ENCODE measurements around the gene UBE2E2. TPM values are rescaled to one million over a fixed set of nuclear protein-coding genes. Genes with fewer than 3 reads are reported as not detected.

Gene UBE2E2
- total and polyA plus RNA-seq, 4 donors: 23.8 to 56.5 (median 32.9) TPM

GRCh38 chr3:23508464-23508863, 305.3 kb downstream of the UBE2E2 start:
- intact Hi-C loops (cut with DNase I): no loop called here
- WGBS, 2 donors: 95 to 97% methylated on average over 5 of the region's 5 CpGs

DNA sequence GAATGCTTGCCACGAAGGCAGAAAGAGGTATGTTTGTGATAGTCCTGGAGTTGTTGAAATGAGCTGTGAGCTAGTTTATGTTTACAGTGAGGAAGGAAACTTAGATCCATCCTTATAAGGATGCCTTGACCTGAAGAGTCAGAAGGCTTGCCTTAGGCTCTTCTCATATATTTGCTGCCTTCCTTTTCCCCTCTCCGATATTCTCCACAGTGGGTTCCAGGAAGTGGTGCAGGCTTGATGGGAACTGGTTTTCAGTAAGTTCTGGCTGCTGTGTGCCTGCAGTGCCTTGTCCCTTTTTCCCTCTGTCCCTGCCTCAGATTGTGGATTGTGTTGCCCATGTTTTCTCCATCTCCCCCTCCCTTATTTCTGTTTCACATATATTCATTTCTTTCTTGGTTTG, 315.3 kb downstream of the UBE2E2 start:
- Histone ChIP-seq H3K36me3 (ENCODE audit: control insufficient read depth in 1 of 2, insufficient read depth in 2 of 2, low read length in 1 of 2) (no peaks in the 10 kb centered on the region), H3K4me1 (ENCODE audit: control insufficient read depth in 1 of 2, insufficient read depth in 2 of 2, low read length in 2 of 2) (no peaks in the 10 kb centered on the region), H3K27me3 (ENCODE audit: control insufficient read depth in 1 of 2, insufficient read depth in 2 of 2, low read length in 1 of 2) (no peaks in the 10 kb centered on the region), H3K27ac (ENCODE audit: low read depth in 1 of 2, low read length in 2 of 2) (no peak overlapping the region), H3K4me3 (ENCODE audit: low read length in 2 of 2) (no peak overlapping the region), H3K9me3 (ENCODE audit: control insufficient read depth, low read length) (no peaks in the 10 kb centered on the region)
- WGBS, 2 donors: 75 to 78% methylated on average over 2 of the region's 2 CpGs
- no peak for DNase-seq
- ATAC-seq (ENCODE audit: low FRiP score): no peak
- intact Hi-C loops (cut with DNase I): no loop called here

More at GRCh38 chr3:23508464-23508863, 305.3 kb downstream of the UBE2E2 start:
- Histone ChIP-seq H3K4me1 (ENCODE audit: control insufficient read depth in 1 of 2, insufficient read depth in 2 of 2, low read length in 2 of 2) (no peaks in the 10 kb centered on the region), H3K27ac (ENCODE audit: low read depth in 1 of 2, low read length in 2 of 2) (no peak overlapping the region), H3K36me3 (ENCODE audit: control insufficient read depth in 1 of 2, insufficient read depth in 2 of 2, low read length in 1 of 2) (no peaks in the 10 kb centered on the region), H3K4me3 (ENCODE audit: low read length in 2 of 2) (no peak overlapping the region), H3K9me3 (ENCODE audit: control insufficient read depth, low read length) (no peaks in the 10 kb centered on the region), H3K27me3 (ENCODE audit: control insufficient read depth in 1 of 2, insufficient read depth in 2 of 2, low read length in 1 of 2) (no peaks in the 10 kb centered on the region)
- ATAC-seq (ENCODE audit: low FRiP score): no peak
- no peak for DNase-seq

- no peaks in the 10 kb centered on the region for H3K27me3 ChIP-seq (ENCODE audit: control insufficient read depth in 1 of 2, insufficient read depth in 2 of 2, low read length in 1 of 2)
These were observed 316.4 kb downstream of the UBE2E2 start for GRCh38 chr3:23519314-23520208.

DNA sequence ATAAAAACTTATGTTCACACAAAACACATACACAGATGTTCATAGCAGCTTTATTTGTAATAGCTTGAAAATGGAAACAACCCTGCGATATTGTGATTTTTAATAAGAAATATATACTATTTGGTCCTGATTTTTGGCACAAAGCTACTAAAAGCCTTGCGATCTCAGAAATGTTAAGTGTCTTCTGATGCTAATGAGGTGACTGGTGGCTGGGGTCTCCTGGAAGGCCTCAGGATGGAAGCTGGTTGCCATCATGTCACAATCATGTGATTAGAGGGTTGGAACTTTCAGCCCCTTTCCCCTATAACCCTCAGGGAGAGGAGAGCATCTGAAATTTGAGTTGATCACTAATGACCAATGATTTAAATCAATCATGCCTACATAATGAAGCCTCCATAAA, 324.2 kb downstream of the UBE2E2 start:
- no peak for DNase-seq
- Histone ChIP-seq H3K4me1 (ENCODE audit: control insufficient read depth in 1 of 2, insufficient read depth in 2 of 2, low read length in 2 of 2) (no peaks in the 10 kb centered on the region), H3K4me3 (ENCODE audit: low read length in 2 of 2) (no peak overlapping the region), H3K36me3 (ENCODE audit: control insufficient read depth in 1 of 2, insufficient read depth in 2 of 2, low read length in 1 of 2) (no peaks in the 10 kb centered on the region), H3K9me3 (ENCODE audit: control insufficient read depth, low read length) (no peaks in the 10 kb centered on the region), H3K27ac (ENCODE audit: low read depth in 1 of 2, low read length in 2 of 2) (no peak overlapping the region), H3K27me3 (ENCODE audit: control insufficient read depth in 1 of 2, insufficient read depth in 2 of 2, low read length in 1 of 2) (no peaks in the 10 kb centered on the region)
- ATAC-seq (ENCODE audit: low FRiP score): no peak
- intact Hi-C loops (cut with DNase I): no loop called here
- WGBS, 2 donors: 98 to 100% methylated on average over 2 of the region's 2 CpGs

More at GRCh38 chr3:23519314-23520208, 316.4 kb downstream of the UBE2E2 start:
- no peaks in the 10 kb centered on the region for H3K4me1 ChIP-seq (ENCODE audit: control insufficient read depth in 1 of 2, insufficient read depth in 2 of 2, low read length in 2 of 2)
- H3K27ac ChIP-seq (ENCODE audit: low read depth in 1 of 2, low read length in 2 of 2): no peak overlapping the region
- H3K4me3 ChIP-seq (ENCODE audit: low read length in 2 of 2): no peak overlapping the region
- WGBS, 2 donors: 95 to 96% methylated on average over 4 of the region's 4 CpGs
- no peaks in the 10 kb centered on the region for H3K9me3 ChIP-seq (ENCODE audit: control insufficient read depth, low read length)
- H3K36me3 ChIP-seq (ENCODE audit: control insufficient read depth in 1 of 2, insufficient read depth in 2 of 2, low read length in 1 of 2): no peaks in the 10 kb centered on the region
- intact Hi-C loops (cut with DNase I): no loop called here
- no peak for ATAC-seq (ENCODE audit: low FRiP score)
- no peak for DNase-seq

- Histone ChIP-seq H3K4me3 (ENCODE audit: low read length in 2 of 2) (no peak overlapping the region), H3K4me1 (ENCODE audit: control insufficient read depth in 1 of 2, insufficient read depth in 2 of 2, low read length in 2 of 2) (no peaks in the 10 kb centered on the region), H3K27ac (ENCODE audit: low read depth in 1 of 2, low read length in 2 of 2) (no peak overlapping the region), H3K9me3 (ENCODE audit: control insufficient read depth, low read length) (no peaks in the 10 kb centered on the region), H3K36me3 (ENCODE audit: control insufficient read depth in 1 of 2, insufficient read depth in 2 of 2, low read length in 1 of 2) (peaks cover 0 to 2% of the 10 kb centered on the region in 2 donors), H3K27me3 (ENCODE audit: control insufficient read depth in 1 of 2, insufficient read depth in 2 of 2, low read length in 1 of 2) (no peaks in the 10 kb centered on the region)
- WGBS, 2 donors: 96 to 97% methylated on average over 11 of the region's 11 CpGs
- ATAC-seq (ENCODE audit: low FRiP score) (no peak), DNase-seq (no peak)
- intact Hi-C loops (cut with DNase I): no loop called here
These were observed 330.5 kb downstream of the UBE2E2 start for GRCh38 chr3:23533596-23533995.

GRCh38 chr3:23533996-23534395, 330.9 kb downstream of the UBE2E2 start:
- no peak for ATAC-seq (ENCODE audit: low FRiP score)

DNA sequence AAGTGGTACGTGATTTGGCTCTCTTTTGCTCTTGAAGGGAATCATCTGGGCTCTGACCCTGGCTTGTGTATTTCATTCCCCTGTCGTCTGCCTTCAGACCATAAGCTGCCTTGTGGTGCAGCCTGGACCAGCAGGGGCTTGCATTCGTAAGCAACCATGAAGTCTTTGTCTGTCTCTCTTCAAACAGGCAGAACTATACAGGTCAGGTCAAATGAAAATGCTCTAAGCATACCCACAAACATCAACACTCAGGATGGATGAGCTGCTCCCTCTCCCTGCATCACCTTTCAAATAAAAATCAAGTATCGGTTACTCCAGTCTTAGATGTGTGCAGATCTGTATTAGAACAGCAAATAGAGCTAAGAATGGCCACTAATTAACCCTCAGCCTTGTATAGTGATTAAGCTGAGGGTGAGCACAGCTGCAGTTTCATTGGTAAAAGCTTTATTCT, 334.0 kb downstream of the UBE2E2 start:
- intact Hi-C loops (cut with DNase I): no loop called here
- Histone ChIP-seq H3K36me3 (ENCODE audit: control insufficient read depth in 1 of 2, insufficient read depth in 2 of 2, low read length in 1 of 2) (peaks cover 0 to 2% of the 10 kb centered on the region in 2 donors), H3K27me3 (ENCODE audit: control insufficient read depth in 1 of 2, insufficient read depth in 2 of 2, low read length in 1 of 2) (no peaks in the 10 kb centered on the region), H3K9me3 (ENCODE audit: control insufficient read depth, low read length) (no peaks in the 10 kb centered on the region), H3K4me3 (ENCODE audit: low read length in 2 of 2) (no peak overlapping the region), H3K4me1 (ENCODE audit: control insufficient read depth in 1 of 2, insufficient read depth in 2 of 2, low read length in 2 of 2) (no peaks in the 10 kb centered on the region), H3K27ac (ENCODE audit: low read depth in 1 of 2, low read length in 2 of 2) (no peak overlapping the region)
- DNase-seq: no peak
- ATAC-seq (ENCODE audit: low FRiP score): no peak
- 83 to 89% methylated on average over 4 of the region's 4 CpGs for WGBS, 2 donors

More at GRCh38 chr3:23533996-23534395, 330.9 kb downstream of the UBE2E2 start:
- H3K27ac ChIP-seq (ENCODE audit: low read depth in 1 of 2, low read length in 2 of 2): no peak overlapping the region
- no peak for DNase-seq
- no peaks in the 10 kb centered on the region for H3K27me3 ChIP-seq (ENCODE audit: control insufficient read depth in 1 of 2, insufficient read depth in 2 of 2, low read length in 1 of 2)
- WGBS, 2 donors: 79 to 83% methylated on average over 2 of the region's 2 CpGs
- no peak overlapping the region for H3K4me3 ChIP-seq (ENCODE audit: low read length in 2 of 2)
- intact Hi-C loops (cut with DNase I): no loop called here
- H3K9me3 ChIP-seq (ENCODE audit: control insufficient read depth, low read length): no peaks in the 10 kb centered on the region
- peaks cover 0 to 2% of the 10 kb centered on the region in 2 donors for H3K36me3 ChIP-seq (ENCODE audit: control insufficient read depth in 1 of 2, insufficient read depth in 2 of 2, low read length in 1 of 2)
- H3K4me1 ChIP-seq (ENCODE audit: control insufficient read depth in 1 of 2, insufficient read depth in 2 of 2, low read length in 2 of 2): no peaks in the 10 kb centered on the region

DNA sequence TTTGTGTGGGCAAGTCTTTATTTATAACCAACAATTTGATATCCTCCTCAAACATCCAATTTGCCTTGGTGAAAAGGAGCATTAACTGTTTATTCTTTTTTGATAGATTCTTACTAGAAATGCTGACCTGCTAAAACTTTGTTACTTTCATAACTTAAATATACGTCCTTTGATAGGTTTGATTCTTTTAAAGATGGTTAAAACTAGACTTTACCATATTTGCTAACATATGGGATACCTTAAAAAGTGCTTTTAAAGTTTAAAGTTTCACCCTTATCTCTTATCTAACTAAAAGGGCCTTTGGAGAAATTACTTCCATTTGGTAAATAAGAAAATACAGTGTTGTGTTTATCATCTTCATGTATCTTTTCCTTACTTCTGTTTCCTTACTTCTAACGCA, 336.1 kb downstream of the UBE2E2 start:
- ATAC-seq (ENCODE audit: low FRiP score): no peak
- H3K9me3 ChIP-seq (ENCODE audit: control insufficient read depth, low read length): no peaks in the 10 kb centered on the region

DNA sequence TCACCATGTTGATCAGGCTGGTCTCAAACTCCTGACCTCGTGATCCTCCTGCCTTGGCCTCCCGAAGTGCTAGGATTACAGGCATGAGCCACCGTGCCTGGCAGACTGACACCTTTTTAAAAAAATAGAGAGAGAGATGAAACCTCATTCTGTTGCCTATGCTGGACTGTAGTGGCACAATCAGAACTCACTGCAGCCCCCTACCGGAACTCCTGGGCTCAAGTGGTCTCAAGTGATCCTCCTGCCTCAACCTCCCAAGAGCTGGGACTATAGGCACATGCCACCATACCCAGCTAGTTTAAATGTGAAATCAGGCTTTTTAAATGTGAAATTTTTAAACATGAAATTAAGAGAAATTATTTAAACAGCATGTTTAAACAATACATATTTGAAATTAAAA, 337.5 kb downstream of the UBE2E2 start:
- Histone ChIP-seq H3K9me3 (ENCODE audit: control insufficient read depth, low read length) (no peaks in the 10 kb centered on the region), H3K36me3 (ENCODE audit: control insufficient read depth in 1 of 2, insufficient read depth in 2 of 2, low read length in 1 of 2) (peaks cover 0 to 2% of the 10 kb centered on the region in 2 donors), H3K27ac (ENCODE audit: low read depth in 1 of 2, low read length in 2 of 2) (no peak overlapping the region), H3K4me1 (ENCODE audit: control insufficient read depth in 1 of 2, insufficient read depth in 2 of 2, low read length in 2 of 2) (no peaks in the 10 kb centered on the region), H3K27me3 (ENCODE audit: control insufficient read depth in 1 of 2, insufficient read depth in 2 of 2, low read length in 1 of 2) (no peaks in the 10 kb centered on the region), H3K4me3 (ENCODE audit: low read length in 2 of 2) (no peak overlapping the region)
- WGBS, 2 donors: 88 to 93% methylated on average over 4 of the region's 4 CpGs
- intact Hi-C loops (cut with DNase I): no loop called here
- DNase-seq (no peak), ATAC-seq (ENCODE audit: low FRiP score) (no peak)

More for the DNA sequence above, 336.1 kb downstream of the UBE2E2 start:
- Histone ChIP-seq H3K27me3 (ENCODE audit: control insufficient read depth in 1 of 2, insufficient read depth in 2 of 2, low read length in 1 of 2) (no peaks in the 10 kb centered on the region), H3K4me3 (ENCODE audit: low read length in 2 of 2) (no peak overlapping the region), H3K27ac (ENCODE audit: low read depth in 1 of 2, low read length in 2 of 2) (no peak overlapping the region), H3K36me3 (ENCODE audit: control insufficient read depth in 1 of 2, insufficient read depth in 2 of 2, low read length in 1 of 2) (peaks cover 0 to 2% of the 10 kb centered on the region in 2 donors), H3K4me1 (ENCODE audit: control insufficient read depth in 1 of 2, insufficient read depth in 2 of 2, low read length in 2 of 2) (no peaks in the 10 kb centered on the region)
- WGBS, 2 donors: 92 to 94% methylated on average over 2 of the region's 2 CpGs
- no peak for DNase-seq
- intact Hi-C loops (cut with DNase I): no loop called here
